Heart right ventricle (tissue), 16 donors: ENCODE results near the gene AKAP6. TPM values are rescaled to one million over a fixed set of nuclear protein-coding genes. Genes with fewer than 3 reads are reported as not detected.
A peak's percentile ranks its signal among the peaks of the same experiment; 100 is the strongest.
"Not testable (repeated sequence)": the region's sequence is repeated elsewhere in the genome, so short reads cannot be mapped to it uniquely, and the experiment has no call there.

ENCODE experiments used
- ATAC-seq, 8 donors: fragments of 200-7000 bp; cut with Tn5 transposase; one replicate each; pipeline ENCODE4 v1.9.1; 2020; ENCODE audit warnings: mild to moderate bottlenecking in 8 of 8, moderate library complexity in 8 of 8, moderate number of reproducible peaks in 1 of 8
- DNase-seq, 2 donors: peaks; one replicate each; pipeline ENCODE4 v3.0.0-alpha.2; 2020
- H3K27ac ChIP-seq, 10 donors: fragments of 200-600 bp; sonication (generic) in 2 of 10; one replicate each; pipeline versions ENCODE4 v1.5.0 to v1.8.0; 2020 to 2022; ENCODE audit warnings: mild to moderate bottlenecking in 3 of 10
- H3K27me3 ChIP-seq, 7 donors: fragments of 200-600 bp; one replicate each; pipeline ENCODE4 v1.8.0; 2021 to 2022; ENCODE audit warnings: mild to moderate bottlenecking in 2 of 7
- H3K36me3 ChIP-seq, 9 donors: fragments of 200-600 bp; sonication (generic) in 1 of 9; one replicate each; pipeline versions ENCODE4 v1.5.0 to v1.8.0; 2020 to 2022; ENCODE audit warnings: mild to moderate bottlenecking in 2 of 9
- H3K4me1 ChIP-seq, 9 donors: fragments of 200-600 bp; sonication (generic) in 1 of 9; one replicate each; pipeline versions ENCODE4 v1.5.0 to v1.8.0; 2020 to 2022; ENCODE audit warnings: mild to moderate bottlenecking in 4 of 9
- H3K4me3 ChIP-seq, 10 donors: fragments of 200-600 bp; sonication (generic) in 2 of 10; one replicate each; pipeline versions ENCODE4 v1.5.0 to v1.8.0; 2020 to 2022; ENCODE audit warnings: mild to moderate bottlenecking in 7 of 10, moderate library complexity in 2 of 10
- H3K9me3 ChIP-seq, 11 donors: fragments of 200-600 bp in 10 of 11; sonication (generic) in 2 of 11; one replicate each; pipeline versions ENCODE4 v1.5.0 to v1.8.0; 2013 to 2022; ENCODE audit warnings: mild to moderate bottlenecking in 2 of 11, control low read depth in 1 of 11, moderate library complexity in 1 of 11
- WGBS, 2 donors: extraction: QIAGEN DNeasy Blood & Tissue Kit; methylation state at CpG; one replicate each; pipeline ENCODE4 v1.1.7; 2013; ENCODE audit warnings: inconsistent platforms in 1 of 2; 5-methylcytosine and 5-hydroxymethylcytosine counted together
- intact Hi-C, 10 donors: fragments of 100-400 bp; cut with DNase I; formaldehyde crosslinking; loops; one replicate each; pipeline versions ENCODE4 v1.11.1 to v1.14.2; 2022
- polyA plus RNA-seq, 2 donors: library from polyadenylated mRNA; stranded (reverse); fragments of 200-250 nt; gene quantifications; one replicate each; pipeline ENCODE4 v1.2.3, GENCODE V29; 2013
- total RNA-seq, 10 donors: library from RNA; stranded (reverse); fragmentation: NEBNext Ultra II Directional in 3 of 10; extraction: Animal tissue kit (Norgen Biotek cat#: 25700) in 3 of 10; gene quantifications; one replicate each; pipeline versions ENCODE4 v1.2.1 to v1.2.4, GENCODE V29; 2021 to 2023
- TF ChIP-seq, protein P1 (sequence below), 9 donors: fragments of 200-600 bp; sonication (generic) in 2 of 9; IDR thresholded peaks; one replicate each; pipeline versions ENCODE4 v1.5.0 to v1.8.0; 2021 to 2022; ENCODE audit warnings: antibody characterized with exemption in 9 of 9, mild to moderate bottlenecking in 5 of 9, moderate library complexity in 1 of 9
- donor health status: Arrhythmogenic right ventricular cardiomyopathy.
- donor health status: ischemic (EF 13 %, LVEDD 7.1; RV severe dilation, severe dysfunction).
- donor health status: healthy with polysubstance abuse.
- donor health status: DM: no; HTN: yes; CAD: no.
- donor health status: DM: no; HTN: no; CAD: no.
- donor health status: ischemic (EF 25% LVEDD 6.9; RV normal size, moderate dysfunction).
- donor health status: ischemic (EF 25% LVEDD 5.7; RV mildly dilated, moderate dysfunction).
- donor health status: healthy.
- donor health status: DM: yes; HTN: yes; CAD: no.
- donor health status: Ischemic cardiomyopathy.
- donor health status: ischemic (EF 35%, LVEDD 5.7; RV mildly dilated, moderate dysfunction).
- donor health status: nonischemic (EF 11% LVEDD 7.7; RV severe dilation, severe dysfunction).
- donor health status: DM: yes; HTN: yes; CAD: no.
- donor health status: PGD.
- donor health status: ischemic (EF 29% LVEDD 5.4; RV normal size, mild dysfunction).
- donor health status: nonischemic (EF 23%, LVEDD 6.1; RV moderate dilation, normal function).

AKAP6 gene
- total and polyA plus RNA-seq, 12 donors, result 13.5 to 332 (median 229) TPM

DNA sequence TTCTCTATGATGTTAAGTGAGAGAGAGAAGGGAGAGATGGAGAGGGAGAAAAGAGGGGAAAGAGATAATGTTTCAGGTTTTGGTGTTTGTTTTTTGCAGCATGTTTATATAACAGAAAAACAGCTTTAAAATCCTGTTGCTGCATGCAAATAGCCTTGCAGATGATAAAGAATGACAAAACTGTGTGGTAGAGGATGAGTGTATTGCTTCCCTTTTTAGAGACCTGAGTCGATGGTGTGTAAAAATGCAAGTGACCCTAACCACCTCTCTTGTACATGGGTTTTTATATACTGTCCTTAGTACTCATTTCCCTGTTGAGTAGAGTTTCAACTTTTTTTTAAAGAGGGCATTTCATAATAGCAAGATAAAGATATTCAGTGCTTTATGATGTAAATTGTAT, 249.1 kb downstream of the AKAP6 start:
- intact Hi-C loops, result loop anchor here in 9 of 10 donors (5.0 to 10.0 kb wide), 16 partner anchors 129 to 1747 kb away; partner anchors contain the start of gene NPAS3 (in 1 of the 9)
- Histone ChIP-seq H3K27ac (no peak overlapping the region), H3K36me3 (no peaks in the 10 kb centered on the region), H3K27me3 (no peaks in the 10 kb centered on the region), H3K4me3 (no peak overlapping the region), H3K9me3 (no peaks in the 10 kb centered on the region), H3K4me1 (peaks cover 4 to 44% (median 13%) of the 10 kb centered on the region in 9 donors)
- WGBS, 2 donors, result 55 to 59% methylated on average over 1 of the region's 1 CpG
- ATAC-seq (no peak), DNase-seq (no peak)
- TF ChIP-seq, protein P1, sequence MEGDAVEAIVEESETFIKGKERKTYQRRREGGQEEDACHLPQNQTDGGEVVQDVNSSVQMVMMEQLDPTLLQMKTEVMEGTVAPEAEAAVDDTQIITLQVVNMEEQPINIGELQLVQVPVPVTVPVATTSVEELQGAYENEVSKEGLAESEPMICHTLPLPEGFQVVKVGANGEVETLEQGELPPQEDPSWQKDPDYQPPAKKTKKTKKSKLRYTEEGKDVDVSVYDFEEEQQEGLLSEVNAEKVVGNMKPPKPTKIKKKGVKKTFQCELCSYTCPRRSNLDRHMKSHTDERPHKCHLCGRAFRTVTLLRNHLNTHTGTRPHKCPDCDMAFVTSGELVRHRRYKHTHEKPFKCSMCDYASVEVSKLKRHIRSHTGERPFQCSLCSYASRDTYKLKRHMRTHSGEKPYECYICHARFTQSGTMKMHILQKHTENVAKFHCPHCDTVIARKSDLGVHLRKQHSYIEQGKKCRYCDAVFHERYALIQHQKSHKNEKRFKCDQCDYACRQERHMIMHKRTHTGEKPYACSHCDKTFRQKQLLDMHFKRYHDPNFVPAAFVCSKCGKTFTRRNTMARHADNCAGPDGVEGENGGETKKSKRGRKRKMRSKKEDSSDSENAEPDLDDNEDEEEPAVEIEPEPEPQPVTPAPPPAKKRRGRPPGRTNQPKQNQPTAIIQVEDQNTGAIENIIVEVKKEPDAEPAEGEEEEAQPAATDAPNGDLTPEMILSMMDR (IDR thresholded peaks at IDR 0.05), result no peak

DNA sequence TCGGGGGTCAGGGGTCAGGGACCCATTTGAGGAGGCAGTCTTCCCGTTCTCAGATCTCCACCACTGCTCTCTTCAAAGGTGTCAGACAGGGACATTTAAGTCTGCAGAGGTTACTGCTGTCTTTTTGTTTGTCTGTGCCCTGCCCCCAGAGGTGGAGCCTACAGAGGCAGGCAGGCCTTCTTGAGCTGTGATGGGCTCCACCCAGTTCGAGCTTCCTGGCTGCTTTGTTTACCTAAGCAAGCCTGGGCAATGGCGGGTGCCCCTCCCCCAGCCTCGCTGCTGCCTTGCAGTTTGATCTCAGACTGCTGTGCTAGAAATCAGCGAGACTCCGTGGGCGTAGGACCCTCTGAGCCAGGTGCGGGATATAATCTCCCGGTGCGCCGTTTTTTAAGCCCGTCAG, 254.3 kb downstream of the AKAP6 start:
- not testable (repeated sequence) for ATAC-seq, H3K4me3 ChIP-seq, H3K4me1 ChIP-seq, H3K27ac ChIP-seq, DNase-seq, H3K36me3 ChIP-seq, H3K27me3 ChIP-seq
- intact Hi-C loops, result loop anchor here in 1 of 10 donors (10.0 kb wide), 1 partner anchor 1741 kb away; no protein-coding TSS in a partner anchor
- WGBS, 2 donors, result 88 to 89% methylated on average over 12 of the region's 13 CpGs
- peaks cover 0 to 11% (median 5%) of the 10 kb centered on the region in 11 donors for H3K9me3 ChIP-seq

DNA sequence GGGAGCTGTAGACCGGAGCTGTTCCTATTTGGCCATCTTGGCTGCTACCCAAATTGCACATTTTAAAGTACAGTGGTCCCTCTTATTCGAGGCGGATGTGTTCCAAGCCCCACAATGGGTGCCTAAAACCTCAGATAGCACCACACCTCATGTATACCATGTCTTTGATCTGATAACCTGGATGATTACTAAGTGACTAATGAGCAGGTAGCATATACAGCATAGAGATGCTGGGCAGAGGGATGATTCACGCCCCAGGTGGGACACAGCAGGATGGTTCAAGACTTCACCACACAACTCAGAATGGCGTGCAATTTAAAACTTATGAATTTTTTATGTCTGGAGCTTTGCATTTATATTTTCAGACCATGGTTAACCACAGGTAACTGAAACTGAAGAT, 255.0 kb downstream of the AKAP6 start:
- Histone ChIP-seq H3K27me3 (no peaks in the 10 kb centered on the region), H3K36me3 (no peaks in the 10 kb centered on the region), H3K9me3 (peaks cover 0 to 13% (median 6%) of the 10 kb centered on the region in 11 donors), H3K4me3 (no peak overlapping the region), H3K27ac (no peak overlapping the region), H3K4me1 (peaks cover 0 to 3% (median 0%) of the 10 kb centered on the region in 9 donors)
- peak in 3 of 8 donors; percentile 31 to 57 (median 39) for ATAC-seq
- DNase-seq, result no peak
- TF ChIP-seq, protein P1 (IDR thresholded peaks at IDR 0.05), result no peak
- intact Hi-C loops, result loop anchor here in 1 of 10 donors (10.0 kb wide), 1 partner anchor 1741 kb away; no protein-coding TSS in a partner anchor
- WGBS, 2 donors, result 94 to 96% methylated on average over 5 of the region's 5 CpGs

DNA sequence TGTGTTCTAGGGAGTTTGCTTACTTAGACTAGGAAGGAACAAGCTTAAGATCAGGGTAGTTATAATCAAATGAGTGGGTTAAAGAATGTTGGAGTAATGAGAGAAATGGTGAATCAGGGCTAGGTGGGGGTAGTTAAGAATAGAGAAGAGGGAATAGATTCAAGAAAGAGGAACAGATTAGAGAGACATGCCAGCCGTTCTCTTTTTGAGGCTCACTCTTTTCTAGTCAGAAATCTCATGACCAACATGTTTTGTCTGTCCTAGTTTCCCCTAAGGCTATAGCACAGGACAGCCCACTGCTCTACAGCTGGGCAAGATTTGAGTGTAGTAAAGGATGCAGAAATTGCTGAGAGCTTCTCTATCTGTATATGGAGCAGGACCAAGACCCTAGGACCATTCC, 258.4 kb downstream of the AKAP6 start:
- Histone ChIP-seq H3K9me3 (peaks cover 0 to 13% (median 6%) of the 10 kb centered on the region in 11 donors), H3K27me3 (no peaks in the 10 kb centered on the region), H3K4me1 (peaks cover 0 to 28% (median 3%) of the 10 kb centered on the region in 9 donors), H3K27ac (no peak overlapping the region), H3K4me3 (no peak overlapping the region), H3K36me3 (no peaks in the 10 kb centered on the region)
- ATAC-seq (no peak), DNase-seq (no peak)
- whole genome bisulfite sequencing, 2 donors, result 72 to 74% methylated on average over 1 of the region's 1 CpG
- intact Hi-C loops, result loop anchor here in 3 of 10 donors (5.0 to 10.0 kb wide), 3 partner anchors 240 to 1737 kb away; no protein-coding TSS in a partner anchor
- TF ChIP-seq, protein P1 (IDR thresholded peaks at IDR 0.05), result no peak
